ENCODE data around the gene ASAP3.

The ASAP3 gene

GRCh38 chr1:23477359-23478144 is 6.4 kb downstream of the ASAP3 start:
- DNase-seq, result no peak

GRCh38 chr1:23475641-23476040 is 8.3 kb downstream of the ASAP3 start:
- no peak for DNase-seq

- no peak for DNase-seq
Observed at GRCh38 chr1:23475134-23475628, 8.8 kb downstream of the ASAP3 start.

GRCh38 chr1:23473037-23473800 is 10.8 kb downstream of the ASAP3 start:
- no peak for DNase-seq

- no peak for DNase-seq
Observed at GRCh38 chr1:23472351-23473036, 11.5 kb downstream of the ASAP3 start.

- no peak for DNase-seq
Observed at GRCh38 chr1:23471473-23472075, 12.4 kb downstream of the ASAP3 start.

- DNase-seq, result no peak
Observed at GRCh38 chr1:23470282-23471070, 13.5 kb downstream of the ASAP3 start.

GRCh38 chr1:23469372-23469982 is 14.5 kb downstream of the ASAP3 start:
- DNase-seq, result no peak

GRCh38 chr1:23466423-23466989 is 17.5 kb downstream of the ASAP3 start:
- no peak for DNase-seq

GRCh38 chr1:23463286-23463685 is 20.7 kb downstream of the ASAP3 start:
- no peak for DNase-seq

- no peak for DNase-seq
Observed at GRCh38 chr1:23462766-23463165, 21.2 kb downstream of the ASAP3 start.

GRCh38 chr1:23461050-23461449 is 22.9 kb downstream of the ASAP3 start:
- DNase-seq, result no peak

GRCh38 chr1:23460519-23460918 is 23.5 kb downstream of the ASAP3 start:
- DNase-seq, result no peak

GRCh38 chr1:23459338-23459757 is 24.6 kb downstream of the ASAP3 start:
- DNase-seq, result no peak

- no peak for DNase-seq
Observed at GRCh38 chr1:23456226-23456625, 27.8 kb downstream of the ASAP3 start.

GRCh38 chr1:23453455-23454000 is 30.5 kb downstream of the ASAP3 start:
- no peak for DNase-seq

GRCh38 chr1:23452011-23452411 is 32.0 kb downstream of the ASAP3 start:
- no peak for DNase-seq

GRCh38 chr1:23451441-23451840 is 32.5 kb downstream of the ASAP3 start:
- DNase-seq, result no peak

- DNase-seq, result no peak
Observed at GRCh38 chr1:23450894-23451293, 33.1 kb downstream of the ASAP3 start.

- DNase-seq, result peak; percentile 24 to 39
Observed at GRCh38 chr1:23449958-23450357, 34.0 kb downstream of the ASAP3 start.

- no peak for DNase-seq
Observed at GRCh38 chr1:23449306-23449705, 34.7 kb downstream of the ASAP3 start.

Data from SHP77 (cell line).